HG03159 (cell line): ENCODE measurements around the gene CCDC73.
"Not testable (repeated sequence)": the region's sequence is repeated elsewhere in the genome, so short reads cannot be mapped to it uniquely, and the experiment has no call there.

Experiments
- ATAC-seq: cut with Tn5 transposase; IDR thresholded peaks from one replicate; pipeline ENCODE4 v1.9.1; 2021; ENCODE audit warnings: mild to moderate bottlenecking, moderate library complexity; ENCODE audit not compliant: unreplicated experiment

Gene CCDC73

GRCh38 chr11:32794439-32794838 lies at the start of gene CCDC73:
Gene CCDC73, minus strand, starts transcription at chr11:32794662. Its CDS starts 34,419 bp downstream, at chr11:32760243.
- no peak for ATAC-seq

GRCh38 chr11:32843544-32843943 lies 49.1 kb upstream of the CCDC73 start:
- no peak for ATAC-seq

GRCh38 chr11:32840587-32840986 lies 46.1 kb upstream of the CCDC73 start:
- ATAC-seq: no peak

- no peak for ATAC-seq
Observed at GRCh38 chr11:32839308-32839707, 44.8 kb upstream of the CCDC73 start.

GRCh38 chr11:32838505-32839274 lies 44.2 kb upstream of the CCDC73 start:
- no peak for ATAC-seq

GRCh38 chr11:32836946-32837345 lies 42.5 kb upstream of the CCDC73 start:
- no peak for ATAC-seq

- ATAC-seq: no peak
Observed at GRCh38 chr11:32833921-32834320, 39.5 kb upstream of the CCDC73 start.

- ATAC-seq: no peak
Observed at GRCh38 chr11:32831221-32831620, 36.8 kb upstream of the CCDC73 start.

- ATAC-seq: no peak
Observed at GRCh38 chr11:32830796-32831195, 36.3 kb upstream of the CCDC73 start.

- ATAC-seq: no peak
Observed at GRCh38 chr11:32830413-32830738, 35.9 kb upstream of the CCDC73 start.

- peak; percentile 71 for ATAC-seq
Observed at GRCh38 chr11:32829680-32830412, 35.4 kb upstream of the CCDC73 start, which contains the start of gene PRRG4. Gene PRRG4, plus strand, starts transcription at chr11:32829927. Its CDS starts 603 bp downstream, at chr11:32830530.

- peak; percentile 62 for ATAC-seq
Observed at GRCh38 chr11:32829157-32829679, 34.8 kb upstream of the CCDC73 start.

GRCh38 chr11:32827276-32827675 lies 32.8 kb upstream of the CCDC73 start:
- ATAC-seq: no peak

- ATAC-seq: no peak
Observed at GRCh38 chr11:32826113-32826512, 31.7 kb upstream of the CCDC73 start.

GRCh38 chr11:32823617-32824016 lies 29.2 kb upstream of the CCDC73 start:
- ATAC-seq: not testable (repeated sequence)

GRCh38 chr11:32821917-32822560 lies 27.6 kb upstream of the CCDC73 start:
- ATAC-seq: no peak

- ATAC-seq: no peak
Observed at GRCh38 chr11:32821517-32821916, 27.1 kb upstream of the CCDC73 start.

GRCh38 chr11:32820497-32820896 lies 26.0 kb upstream of the CCDC73 start:
- no peak for ATAC-seq

GRCh38 chr11:32819187-32819586 lies 24.7 kb upstream of the CCDC73 start:
- ATAC-seq: no peak

- no peak for ATAC-seq
Observed at GRCh38 chr11:32817852-32818183, 23.4 kb upstream of the CCDC73 start.

GRCh38 chr11:32817181-32817851 lies 22.9 kb upstream of the CCDC73 start:
- no peak for ATAC-seq
